Colonic mucosa (tissue), 4 donors: ENCODE data around the gene CMKLR1. TPM values are rescaled to one million over a fixed set of nuclear protein-coding genes. Genes with fewer than 3 reads are reported as not detected.

Experiments used
- DNase-seq: peaks from one replicate; pipeline ENCODE4 v3.0.0-alpha.2; 2020
- H3K27ac ChIP-seq: fragments of 200-600 bp; one replicate; pipeline ENCODE4 v1.8.0; 2021
- H3K27me3 ChIP-seq: fragments of 200-600 bp; one replicate; pipeline ENCODE4 v1.8.0; 2021
- H3K36me3 ChIP-seq: fragments of 200-600 bp; one replicate; pipeline ENCODE4 v1.8.0; 2021
- H3K4me1 ChIP-seq: fragments of 200-600 bp; one replicate; pipeline ENCODE4 v1.8.0; 2021; ENCODE audit warnings: mild to moderate bottlenecking
- H3K4me3 ChIP-seq: fragments of 200-600 bp; one replicate; pipeline ENCODE4 v1.8.0; 2021
- H3K9ac ChIP-seq, 2 donors: one replicate each; pipeline ENCODE4 v1.7.0; 2013; ENCODE audit warnings: control low read depth in 2 of 2, low read depth in 2 of 2, low read length in 2 of 2
- H3K9me3 ChIP-seq: fragments of 200-600 bp; one replicate; pipeline ENCODE4 v1.8.0; 2021
- CTCF ChIP-seq: fragments of 200-600 bp; IDR thresholded peaks from one replicate; pipeline ENCODE4 v1.8.0; 2022; ENCODE audit warnings: antibody characterized with exemption, mild to moderate bottlenecking
- intact Hi-C: fragments of 100-400 bp; cut with DNase I; formaldehyde crosslinking; loops from one replicate; pipeline ENCODE4 v1.14.1; 2022
- total RNA-seq, 2 donors: library from RNA; stranded (reverse); fragmentation: NEBNext Ultra II Directional in 1 of 2; extraction: Animal tissue kit (Norgen Biotek cat#: 25700) in 1 of 2; gene quantifications; one replicate each; pipeline ENCODE4 v1.2.1, GENCODE V29; 2021
- donor health status: healthy.
- donor health status: DM: no; HTN: no; CAD: no.
- donor health status: DM: no; HTN: no; CAD: no.

Gene CMKLR1
- total RNA-seq, 2 donors from 2014 or later = 3.0 to 4.9 TPM

DNA sequence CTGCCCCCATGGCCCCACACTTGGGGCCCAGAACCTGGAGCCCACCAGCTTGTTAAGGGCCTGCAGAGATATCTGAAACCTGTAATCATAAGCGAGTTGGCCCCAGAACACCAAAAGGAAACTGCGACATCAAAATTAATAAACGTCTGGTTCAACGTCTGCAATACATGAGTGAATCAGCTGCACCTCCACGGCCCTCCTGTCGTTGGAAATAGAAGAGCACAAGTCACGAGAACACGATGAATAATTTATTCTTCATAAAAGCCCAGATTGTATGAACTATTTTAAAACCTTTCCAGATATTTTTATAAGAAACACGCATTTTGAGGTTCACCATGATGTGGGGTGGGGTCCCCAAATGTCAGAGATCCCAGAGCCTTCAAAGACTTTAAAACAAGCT lies 9.7 kb upstream of the CMKLR1 start:
- Histone ChIP-seq H3K4me3 (no peak overlapping the region), H3K9me3 (no peaks in the 10 kb centered on the region), H3K9ac (no peak overlapping the region), H3K27ac (no peak overlapping the region), H3K27me3 (no peaks in the 10 kb centered on the region), H3K36me3 (no peaks in the 10 kb centered on the region), H3K4me1 (no peaks in the 10 kb centered on the region)
- no peak for DNase-seq
- intact Hi-C loops = no loop called here
- TF ChIP-seq CTCF = no peak

DNA sequence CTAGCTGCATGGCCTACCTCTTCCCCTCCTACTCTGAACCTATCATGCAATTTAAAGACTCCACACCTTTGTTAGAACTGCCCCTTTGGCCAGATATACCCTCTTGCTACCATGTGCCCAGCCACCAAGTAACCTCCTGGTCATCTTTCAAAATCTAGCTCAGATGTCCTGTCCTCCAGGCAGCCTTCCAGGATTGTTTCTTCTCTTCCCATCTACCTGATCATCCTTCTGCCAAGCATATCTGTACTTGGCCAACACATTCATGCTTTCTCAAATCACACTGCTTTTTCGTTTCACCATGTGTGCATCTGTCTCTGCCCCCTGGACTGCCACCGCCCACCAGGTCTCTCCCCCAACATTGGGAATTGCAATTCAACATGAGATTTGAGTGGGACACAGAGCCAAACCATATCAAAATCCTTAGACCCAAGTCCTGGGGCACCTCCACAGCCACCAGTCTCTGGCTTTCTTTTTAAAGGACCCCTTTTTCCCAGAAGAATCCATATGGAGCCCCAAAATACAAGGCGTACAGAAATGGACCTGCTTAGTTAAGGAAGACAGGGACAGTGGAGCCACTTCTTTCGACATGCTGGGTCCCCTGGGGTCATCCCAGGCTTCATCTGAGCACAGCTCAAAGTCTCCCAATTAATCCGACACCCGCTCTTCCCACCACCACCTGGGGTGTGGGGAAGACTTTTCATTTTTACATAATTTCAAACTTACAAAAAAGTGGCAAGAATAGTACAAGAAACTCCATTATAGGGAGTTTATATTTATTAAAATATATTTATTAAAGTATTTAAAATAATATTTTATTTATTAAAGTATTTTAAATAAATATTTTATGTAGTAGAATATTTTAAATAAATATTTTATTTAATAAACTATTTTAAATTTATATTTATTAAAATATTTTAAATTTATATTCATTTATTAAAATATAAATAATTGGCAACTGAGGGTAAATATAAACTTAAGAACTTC lies 7.9 kb upstream of the CMKLR1 start:
- no peak for DNase-seq
- intact Hi-C loops = no loop called here
- no peaks in the 10 kb centered on the region for H3K4me1 ChIP-seq
- no peak overlapping the region for H3K9ac ChIP-seq
- no peaks in the 10 kb centered on the region for H3K36me3 ChIP-seq
- no peaks in the 10 kb centered on the region for H3K27me3 ChIP-seq
- no peak overlapping the region for H3K4me3 ChIP-seq
- no peak for TF ChIP-seq CTCF
- H3K9me3 ChIP-seq = no peaks in the 10 kb centered on the region
- H3K27ac ChIP-seq = no peak overlapping the region

GRCh38 chr12:108345716-108346633 lies 6.9 kb upstream of the CMKLR1 start:
- TF ChIP-seq CTCF = no peak
- intact Hi-C loops = no loop called here

DNA sequence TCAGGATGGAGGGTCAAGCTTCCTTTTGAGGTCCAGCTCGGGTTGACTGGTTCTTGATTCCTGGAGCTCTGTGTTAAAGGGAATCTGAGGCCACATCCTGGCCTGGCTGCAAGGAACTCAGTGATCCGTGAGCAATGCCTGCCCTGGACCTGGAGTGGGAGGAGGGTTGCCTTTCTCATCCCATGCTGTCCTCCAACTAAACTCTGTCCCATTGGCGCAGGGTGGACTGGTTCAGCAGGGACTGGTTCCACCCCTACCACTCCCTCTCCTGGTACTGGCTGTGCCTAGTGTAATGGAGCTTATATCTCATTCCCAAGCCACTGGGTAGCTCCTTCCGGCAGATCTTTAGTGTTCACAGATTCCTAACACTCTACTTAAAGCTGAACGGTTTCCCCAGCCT lies 3.9 kb upstream of the CMKLR1 start:
- Histone ChIP-seq H3K27me3 (no peaks in the 10 kb centered on the region), H3K27ac (no peak overlapping the region), H3K9me3 (no peaks in the 10 kb centered on the region), H3K36me3 (no peaks in the 10 kb centered on the region), H3K9ac (no peak overlapping the region), H3K4me1 (no peaks in the 10 kb centered on the region), H3K4me3 (no peak overlapping the region)
- intact Hi-C loops = no loop called here
- no peak for DNase-seq
- no peak for TF ChIP-seq CTCF

More at GRCh38 chr12:108345716-108346633, 6.9 kb upstream of the CMKLR1 start:
- DNase-seq = no peak
- no peaks in the 10 kb centered on the region for H3K9me3 ChIP-seq
- no peak overlapping the region for H3K27ac ChIP-seq
- no peak overlapping the region for H3K9ac ChIP-seq
- H3K4me1 ChIP-seq = no peaks in the 10 kb centered on the region
- no peaks in the 10 kb centered on the region for H3K27me3 ChIP-seq
- no peaks in the 10 kb centered on the region for H3K36me3 ChIP-seq
- H3K4me3 ChIP-seq = no peak overlapping the region
